ENCODE data around the gene CPLANE2.
A peak's percentile ranks its signal among the peaks of the same experiment; 100 is the strongest.
"Not testable (repeated sequence)": the region's sequence is repeated elsewhere in the genome, so short reads cannot be mapped to it uniquely, and the experiment has no call there.

Gene CPLANE2

DNA sequence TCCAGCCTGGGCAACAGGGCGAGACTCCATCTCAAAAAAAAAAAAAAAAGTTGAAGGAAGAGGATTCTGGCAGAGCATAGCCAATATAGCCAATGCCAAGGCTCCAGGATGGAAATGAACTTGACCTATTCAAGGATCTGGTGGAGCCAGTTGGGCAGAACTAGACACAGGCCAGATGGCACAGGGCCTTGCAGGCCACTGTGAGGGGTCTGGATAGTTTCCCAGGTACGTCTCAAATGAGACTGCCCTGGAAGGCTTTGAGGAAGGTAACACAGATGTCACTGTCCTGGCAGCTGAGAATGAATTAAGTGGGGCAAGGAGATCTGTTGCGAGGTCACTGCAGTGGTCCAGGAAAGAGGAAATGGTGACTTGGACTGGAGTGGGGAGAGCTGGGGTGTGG, 12.5 kb downstream of the CPLANE2 start:
- Histone ChIP-seq H4K20me1 (ENCODE audit: insufficient read depth, low read length) (no peaks in the 10 kb centered on the region), H3K36me3 (replicated peaks; ENCODE audit: insufficient read depth, low read length) (no peaks in the 10 kb centered on the region), H3K4me3 (ENCODE audit: low read length) (no peak overlapping the region), H3K9me3 (replicated peaks; ENCODE audit: insufficient read depth, low read length) (no peaks in the 10 kb centered on the region), H3K27me3 (replicated peaks; ENCODE audit: insufficient read depth, low read length) (no peaks in the 10 kb centered on the region), H3K4me1 (ENCODE audit: low read length) (peaks cover 7% of the 10 kb centered on the region; the same call in 1 of the 2 replicates), H3K79me2 (ENCODE audit: low read length) (no peaks in the 10 kb centered on the region), H2AFZ (ENCODE audit: low read length) (no peak overlapping the region), H3K9ac (ENCODE audit: low read length) (no peak overlapping the region), H3K27ac (ENCODE audit: low read length) (no peak overlapping the region), H3K9me2 (replicated peaks; ENCODE audit: insufficient read depth, low read length) (no peaks in the 10 kb centered on the region), H3K4me2 (ENCODE audit: low read depth, low read length) (no peak overlapping the region), H3F3A (ENCODE audit: insufficient read depth, low read length) (no peaks in the 10 kb centered on the region)
- no peak for DNase-seq
- TF ChIP-seq, protein P1, sequence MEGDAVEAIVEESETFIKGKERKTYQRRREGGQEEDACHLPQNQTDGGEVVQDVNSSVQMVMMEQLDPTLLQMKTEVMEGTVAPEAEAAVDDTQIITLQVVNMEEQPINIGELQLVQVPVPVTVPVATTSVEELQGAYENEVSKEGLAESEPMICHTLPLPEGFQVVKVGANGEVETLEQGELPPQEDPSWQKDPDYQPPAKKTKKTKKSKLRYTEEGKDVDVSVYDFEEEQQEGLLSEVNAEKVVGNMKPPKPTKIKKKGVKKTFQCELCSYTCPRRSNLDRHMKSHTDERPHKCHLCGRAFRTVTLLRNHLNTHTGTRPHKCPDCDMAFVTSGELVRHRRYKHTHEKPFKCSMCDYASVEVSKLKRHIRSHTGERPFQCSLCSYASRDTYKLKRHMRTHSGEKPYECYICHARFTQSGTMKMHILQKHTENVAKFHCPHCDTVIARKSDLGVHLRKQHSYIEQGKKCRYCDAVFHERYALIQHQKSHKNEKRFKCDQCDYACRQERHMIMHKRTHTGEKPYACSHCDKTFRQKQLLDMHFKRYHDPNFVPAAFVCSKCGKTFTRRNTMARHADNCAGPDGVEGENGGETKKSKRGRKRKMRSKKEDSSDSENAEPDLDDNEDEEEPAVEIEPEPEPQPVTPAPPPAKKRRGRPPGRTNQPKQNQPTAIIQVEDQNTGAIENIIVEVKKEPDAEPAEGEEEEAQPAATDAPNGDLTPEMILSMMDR (IDR thresholded peaks at IDR 0.05; ENCODE audit: low read length) = no peak
- TF ChIP-seq EZH2phosphoT487 (IDR thresholded peaks at IDR 0.05; ENCODE audit: low read length) (no peak), EZH2 (optimal IDR thresholded peaks at IDR 0.05; ENCODE audit: low read depth, low read length) (no peak)

DNA sequence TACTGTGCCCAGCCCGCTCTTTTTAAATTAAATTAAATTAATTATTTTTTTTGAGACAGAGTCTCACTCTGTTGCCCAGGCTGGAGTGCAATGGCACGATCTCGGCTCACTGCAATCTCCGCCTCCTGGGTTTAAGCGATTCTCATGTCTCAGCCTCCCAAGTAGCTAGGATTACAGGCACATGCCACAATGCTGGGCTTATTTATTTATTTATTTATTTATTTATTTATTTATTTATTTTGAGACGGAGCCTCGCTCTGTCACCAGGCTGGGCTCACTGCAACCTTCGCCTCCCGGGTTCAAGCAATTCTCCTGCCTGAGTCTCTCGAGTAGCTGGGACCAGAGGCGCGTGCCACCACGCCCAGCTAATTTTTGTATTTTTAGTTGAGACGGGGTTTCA, 14.3 kb downstream of the CPLANE2 start:
- not testable (repeated sequence) for H3F3A ChIP-seq (ENCODE audit: insufficient read depth, low read length); H3K9me3 ChIP-seq (replicated peaks; ENCODE audit: insufficient read depth, low read length); DNase-seq; H4K20me1 ChIP-seq (ENCODE audit: insufficient read depth, low read length); H3K4me3 ChIP-seq (ENCODE audit: low read length); H3K4me2 ChIP-seq (ENCODE audit: low read depth, low read length); H3K4me1 ChIP-seq (ENCODE audit: low read length); H3K79me2 ChIP-seq (ENCODE audit: low read length); H3K27me3 ChIP-seq (replicated peaks; ENCODE audit: insufficient read depth, low read length); H3K9ac ChIP-seq (ENCODE audit: low read length); H3K9me2 ChIP-seq (replicated peaks; ENCODE audit: insufficient read depth, low read length); H3K27ac ChIP-seq (ENCODE audit: low read length); H2AFZ ChIP-seq (ENCODE audit: low read length); H3K36me3 ChIP-seq (replicated peaks; ENCODE audit: insufficient read depth, low read length)

DNA sequence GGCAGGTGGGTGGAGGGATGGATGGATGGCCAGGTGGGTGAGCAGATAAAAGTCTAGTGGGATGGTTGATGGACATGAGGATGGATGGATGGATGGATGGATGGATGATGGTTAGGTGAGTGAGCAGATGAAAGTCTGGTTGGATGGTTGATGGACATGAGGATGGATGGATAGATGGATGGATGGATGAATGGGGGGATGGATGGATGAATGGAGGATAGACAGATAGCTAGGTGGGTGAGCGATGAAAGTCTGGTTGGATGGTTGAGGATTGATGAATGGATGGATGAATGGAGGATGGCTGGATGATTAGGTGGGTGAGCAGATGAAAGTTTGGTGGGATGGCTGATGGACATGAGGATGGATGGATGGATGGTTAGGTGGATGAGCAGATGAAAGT, 15.5 kb downstream of the CPLANE2 start:
- Histone ChIP-seq H3K36me3 (replicated peaks; ENCODE audit: insufficient read depth, low read length) (no peaks in the 10 kb centered on the region), H2AFZ (ENCODE audit: low read length) (no peak overlapping the region), H3F3A (ENCODE audit: insufficient read depth, low read length) (no peaks in the 10 kb centered on the region), H3K9me2 (replicated peaks; ENCODE audit: insufficient read depth, low read length) (no peaks in the 10 kb centered on the region), H3K27me3 (replicated peaks; ENCODE audit: insufficient read depth, low read length) (no peaks in the 10 kb centered on the region), H4K20me1 (ENCODE audit: insufficient read depth, low read length) (no peaks in the 10 kb centered on the region), H3K4me3 (ENCODE audit: low read length) (no peak overlapping the region), H3K9ac (ENCODE audit: low read length) (no peak overlapping the region), H3K27ac (ENCODE audit: low read length) (no peak overlapping the region), H3K4me1 (ENCODE audit: low read length) (peaks cover 16% of the 10 kb centered on the region), H3K79me2 (ENCODE audit: low read length) (no peaks in the 10 kb centered on the region), H3K9me3 (replicated peaks; ENCODE audit: insufficient read depth, low read length) (no peaks in the 10 kb centered on the region), H3K4me2 (ENCODE audit: low read depth, low read length) (no peak overlapping the region)
- no peak for DNase-seq
- no peak for TF ChIP-seq EZH2phosphoT487 (IDR thresholded peaks at IDR 0.05; ENCODE audit: low read length)
- no peak for TF ChIP-seq EZH2 (optimal IDR thresholded peaks at IDR 0.05; ENCODE audit: low read depth, low read length)
- TF ChIP-seq, protein P1 (IDR thresholded peaks at IDR 0.05; ENCODE audit: low read length) = no peak

DNA sequence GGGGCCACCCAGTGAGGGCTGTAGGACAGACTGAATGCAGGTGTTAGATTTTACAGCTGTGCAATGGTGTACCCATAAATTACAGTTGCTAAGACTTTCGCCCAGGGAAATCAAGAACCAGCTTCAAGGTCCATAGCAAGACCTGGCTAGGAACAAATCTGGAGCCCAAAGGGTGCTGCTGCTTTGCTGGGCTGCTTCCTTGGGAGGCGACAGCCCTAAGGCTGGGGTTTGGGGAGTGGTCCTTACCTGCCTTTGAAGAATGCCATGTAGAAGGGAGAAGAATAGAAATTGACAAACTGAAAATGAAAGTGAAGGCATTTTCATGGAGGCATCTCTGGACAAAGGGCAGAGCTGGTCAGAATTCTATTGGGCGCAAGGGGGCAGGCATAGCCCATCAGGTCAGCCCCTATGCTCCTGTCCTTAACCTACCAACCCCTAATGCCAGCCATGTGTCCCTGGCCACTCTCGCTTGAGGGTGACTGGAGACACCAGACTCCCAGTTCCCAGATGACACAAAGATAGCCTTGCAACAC, 16.9 kb downstream of the CPLANE2 start:
- DNase-seq = no peak
- H3K9ac ChIP-seq (ENCODE audit: low read length) = no peak overlapping the region
- H3K79me2 ChIP-seq (ENCODE audit: low read length) = no peaks in the 10 kb centered on the region
- no peak overlapping the region; the same call in 1 of the 2 replicates for H3K4me3 ChIP-seq (ENCODE audit: low read length)
- TF ChIP-seq EZH2 (optimal IDR thresholded peaks at IDR 0.05; ENCODE audit: low read depth, low read length) (no peak), EZH2phosphoT487 (IDR thresholded peaks at IDR 0.05; ENCODE audit: low read length) (no peak)
- TF ChIP-seq, protein P1 (IDR thresholded peaks at IDR 0.05; ENCODE audit: low read length) = no peak
- peak overlapping the region; percentile 14 for H3K4me2 ChIP-seq (ENCODE audit: low read depth, low read length)
- H3K27ac ChIP-seq (ENCODE audit: low read length) = no peak overlapping the region
- peaks cover 19% of the 10 kb centered on the region for H3K4me1 ChIP-seq (ENCODE audit: low read length)
- H4K20me1 ChIP-seq (ENCODE audit: insufficient read depth, low read length) = no peaks in the 10 kb centered on the region
- peak overlapping the region; percentile 54 for H2AFZ ChIP-seq (ENCODE audit: low read length)
- peaks cover 5% of the 10 kb centered on the region; the same call in 1 of the 2 replicates for H3K27me3 ChIP-seq (replicated peaks; ENCODE audit: insufficient read depth, low read length)
- H3K9me3 ChIP-seq (replicated peaks; ENCODE audit: insufficient read depth, low read length) = no peaks in the 10 kb centered on the region
- no peaks in the 10 kb centered on the region for H3K9me2 ChIP-seq (replicated peaks; ENCODE audit: insufficient read depth, low read length)
- no peaks in the 10 kb centered on the region for H3K36me3 ChIP-seq (replicated peaks; ENCODE audit: insufficient read depth, low read length)
- no peaks in the 10 kb centered on the region for H3F3A ChIP-seq (ENCODE audit: insufficient read depth, low read length)

Data from MM.1S (cell line).